K562 (cell line): ENCODE results near the gene ZNF487. TPM values are rescaled to one million over a fixed set of nuclear protein-coding genes. Genes with fewer than 3 reads are reported as not detected.
A peak's percentile ranks its signal among the peaks of the same experiment; 100 is the strongest.

Source experiments
- ARID3A ChIP-seq: IDR thresholded peaks from 2 replicates; pipeline ENCODE4 v1.6.1; 2012; ENCODE audit warnings: low read depth, low read length, improper control_type of control experiment, borderline replicate concordance
- BMI1 ChIP-seq: fragments of 150-350 bp; IDR thresholded peaks from 2 replicates; pipeline ENCODE4 v1.6.1; 2014; ENCODE audit warnings: low read length
- GTF2E2 ChIP-seq: fragments of 200-800 bp; sonication (Bioruptor generic); IDR thresholded peaks from 2 replicates; pipeline ENCODE4 v1.6.1; 2016; ENCODE audit warnings: missing genetic modification characterization, missing compliant biosample characterization
- SMARCB1 ChIP-seq: IDR thresholded peaks from 2 replicates; pipeline ENCODE4 v1.6.1; 2011; ENCODE audit warnings: improper control_type of control experiment, low read depth; ENCODE audit not compliant: insufficient read length
- SP1 ChIP-seq: sonication (generic); formaldehyde crosslinking; IDR thresholded peaks from 2 replicates; pipeline ENCODE4 v1.8.1; 2022; ENCODE audit warnings: mild to moderate bottlenecking, missing genetic modification reagents
- TEAD2 ChIP-seq: fragments of 450-650 bp; IDR thresholded peaks from 2 replicates; pipeline ENCODE4 v1.6.1; 2016; ENCODE audit warnings: missing genetic modification characterization, control low read depth, missing compliant biosample characterization
- ZBTB34 ChIP-seq: fragments of 250-450 bp; sonication (Bioruptor Pico); IDR thresholded peaks from 2 replicates; pipeline ENCODE4 v1.8.0; 2021; ENCODE audit warnings: mild to moderate bottlenecking, moderate library complexity
- ZNF57 ChIP-seq: fragments of 450-650 bp; formaldehyde crosslinking; IDR thresholded peaks from 2 replicates; pipeline ENCODE4 v1.4.0; 2020; ENCODE audit warnings: mild to moderate bottlenecking, moderate library complexity
- polyA plus RNA-seq, 8 experiments: library from polyadenylated mRNA; depleted of rRNA in 4 of 8; stranded (reverse) in 5 of 8; unstranded in 3 of 8; fragments of >200 nt; fragmentation: Nextera tagmentation in 2 of 8; fragmentation: Illumina TruSeq in 1 of 8; extraction: Ambion mirVana in 2 of 8; extraction: Trizol in 1 of 8; gene quantifications; 2 replicates each; pipeline versions ENCODE4 v1.2.1 to v1.2.3, GENCODE V29; 2011 to 2014; ENCODE audit warnings: inconsistent platforms in 1 of 8, missing spikeins in 1 of 8
- total RNA-seq, 7 experiments: library from RNA; depleted of rRNA in 6 of 7; stranded (reverse); fragments of >200 nt in 6 of 7; fragmentation: Illumina TruSeq in 2 of 7; extraction: Trizol in 2 of 7; gene quantifications; 2 replicates each; pipeline versions ENCODE4 v1.2.1 to v1.2.3, GENCODE V29; 2011 to 2021; ENCODE audit warnings: low replicate concordance in 1 of 7
- TF ChIP-seq, protein P1 (sequence below): fragments of 450-650 bp; IDR thresholded peaks from 2 replicates; pipeline ENCODE4 v1.6.1; 2016; ENCODE audit warnings: low read depth
- TF ChIP-seq, protein P2 (sequence below): sonication (generic); formaldehyde crosslinking; IDR thresholded peaks from 2 replicates; pipeline ENCODE4 v1.9.0; 2022; ENCODE audit warnings: mild to moderate bottlenecking, missing genetic modification reagents
- TF ChIP-seq, protein P3 (sequence below), 2 experiments: IDR thresholded peaks in 1 of 2; conservative IDR thresholded peaks in 1 of 2; 2 replicates each; pipeline ENCODE4 v1.6.1; 2016; ENCODE audit warnings: low read depth in 2 of 2, mild to moderate bottlenecking in 1 of 2, missing compliant biosample characterization in 1 of 2, missing genetic modification characterization in 1 of 2, moderate library complexity in 1 of 2

ZNF487 gene
- total and polyA plus RNA-seq, 9 of the 15 experiments (the other 6 are each of a cell fraction or from before 2014, with no cell fraction given) = 1.9 to 6.5 (median 4.2) TPM

DNA sequence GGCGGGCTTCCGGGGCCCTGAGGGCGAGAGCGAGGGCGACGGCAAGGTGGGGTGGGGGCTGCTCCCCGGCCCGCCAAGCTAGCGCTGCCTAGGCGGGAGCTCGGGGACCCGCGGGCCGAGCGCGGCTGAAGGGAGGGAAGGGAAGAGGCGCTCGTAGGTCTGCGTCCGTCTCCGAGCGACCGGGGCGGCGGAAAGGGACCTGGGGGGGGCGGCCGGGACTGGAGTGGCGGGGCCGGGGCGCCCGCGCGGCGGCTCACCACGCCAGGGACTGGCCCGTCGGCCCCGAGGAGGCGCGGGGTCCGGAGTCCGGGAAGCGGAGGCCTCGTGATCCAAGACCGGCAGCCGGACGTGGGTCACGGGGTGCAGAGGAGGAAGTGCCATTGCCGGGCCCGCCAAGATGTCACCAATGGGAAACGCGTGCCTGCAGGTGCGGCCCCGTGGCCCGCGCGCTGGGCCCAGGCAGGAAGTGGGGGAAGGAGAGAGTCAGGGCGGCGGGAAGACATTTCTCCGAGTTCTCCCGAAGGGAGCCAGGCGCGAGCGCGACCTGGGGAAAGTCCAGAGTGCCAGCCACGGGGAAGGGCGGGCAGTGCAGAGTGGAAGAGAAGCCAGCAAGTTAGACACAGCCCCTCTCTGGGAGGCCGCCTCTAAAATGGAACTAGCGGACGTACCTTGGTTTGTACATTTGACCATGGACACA is 39.8 kb upstream of the ZNF487 start (continued):
- TF ChIP-seq, protein P1, sequence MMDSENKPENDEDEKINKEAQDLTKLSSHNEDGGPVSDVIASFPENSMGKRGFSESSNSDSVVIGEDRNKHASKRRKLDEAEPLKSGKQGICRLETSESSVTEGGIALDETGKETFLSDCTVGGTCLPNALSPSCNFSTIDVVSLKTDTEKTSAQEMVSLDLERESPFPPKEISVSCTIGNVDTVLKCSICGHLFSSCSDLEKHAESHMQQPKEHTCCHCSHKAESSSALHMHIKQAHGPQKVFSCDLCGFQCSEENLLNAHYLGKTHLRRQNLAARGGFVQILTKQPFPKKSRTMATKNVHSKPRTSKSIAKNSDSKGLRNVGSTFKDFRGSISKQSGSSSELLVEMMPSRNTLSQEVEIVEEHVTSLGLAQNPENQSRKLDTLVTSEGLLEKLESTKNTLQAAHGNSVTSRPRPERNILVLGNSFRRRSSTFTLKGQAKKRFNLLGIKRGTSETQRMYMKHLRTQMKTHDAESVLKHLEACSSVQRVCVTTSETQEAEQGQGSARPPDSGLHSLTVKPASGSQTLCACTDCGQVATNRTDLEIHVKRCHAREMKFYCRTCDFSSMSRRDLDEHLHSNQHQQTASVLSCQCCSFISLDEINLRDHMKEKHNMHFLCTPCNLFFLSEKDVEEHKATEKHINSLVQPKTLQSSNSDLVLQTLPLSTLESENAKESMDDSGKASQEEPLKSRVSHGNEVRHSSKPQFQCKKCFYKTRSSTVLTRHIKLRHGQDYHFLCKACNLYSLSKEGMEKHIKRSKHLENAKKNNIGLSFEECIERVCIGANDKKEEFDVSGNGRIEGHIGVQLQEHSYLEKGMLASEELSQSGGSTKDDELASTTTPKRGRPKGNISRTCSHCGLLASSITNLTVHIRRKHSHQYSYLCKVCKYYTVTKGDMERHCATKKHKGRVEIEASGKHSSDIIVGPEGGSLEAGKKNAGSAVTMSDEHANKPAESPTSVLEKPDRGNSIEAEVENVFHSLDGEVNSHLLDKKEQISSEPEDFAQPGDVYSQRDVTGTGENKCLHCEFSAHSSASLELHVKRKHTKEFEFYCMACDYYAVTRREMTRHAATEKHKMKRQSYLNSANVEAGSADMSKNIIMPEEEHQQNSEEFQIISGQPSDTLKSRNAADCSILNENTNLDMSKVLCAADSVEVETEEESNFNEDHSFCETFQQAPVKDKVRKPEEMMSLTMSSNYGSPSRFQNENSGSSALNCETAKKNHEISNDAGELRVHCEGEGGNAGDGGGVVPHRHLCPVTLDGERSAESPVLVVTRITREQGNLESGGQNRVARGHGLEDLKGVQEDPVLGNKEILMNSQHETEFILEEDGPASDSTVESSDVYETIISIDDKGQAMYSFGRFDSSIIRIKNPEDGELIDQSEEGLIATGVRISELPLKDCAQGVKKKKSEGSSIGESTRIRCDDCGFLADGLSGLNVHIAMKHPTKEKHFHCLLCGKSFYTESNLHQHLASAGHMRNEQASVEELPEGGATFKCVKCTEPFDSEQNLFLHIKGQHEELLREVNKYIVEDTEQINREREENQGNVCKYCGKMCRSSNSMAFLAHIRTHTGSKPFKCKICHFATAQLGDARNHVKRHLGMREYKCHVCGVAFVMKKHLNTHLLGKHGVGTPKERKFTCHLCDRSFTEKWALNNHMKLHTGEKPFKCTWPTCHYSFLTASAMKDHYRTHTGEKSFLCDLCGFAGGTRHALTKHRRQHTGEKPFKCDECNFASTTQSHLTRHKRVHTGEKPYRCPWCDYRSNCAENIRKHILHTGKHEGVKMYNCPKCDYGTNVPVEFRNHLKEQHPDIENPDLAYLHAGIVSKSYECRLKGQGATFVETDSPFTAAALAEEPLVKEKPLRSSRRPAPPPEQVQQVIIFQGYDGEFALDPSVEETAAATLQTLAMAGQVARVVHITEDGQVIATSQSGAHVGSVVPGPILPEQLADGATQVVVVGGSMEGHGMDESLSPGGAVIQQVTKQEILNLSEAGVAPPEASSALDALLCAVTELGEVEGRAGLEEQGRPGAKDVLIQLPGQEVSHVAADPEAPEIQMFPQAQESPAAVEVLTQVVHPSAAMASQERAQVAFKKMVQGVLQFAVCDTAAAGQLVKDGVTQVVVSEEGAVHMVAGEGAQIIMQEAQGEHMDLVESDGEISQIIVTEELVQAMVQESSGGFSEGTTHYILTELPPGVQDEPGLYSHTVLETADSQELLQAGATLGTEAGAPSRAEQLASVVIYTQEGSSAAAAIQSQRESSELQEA = no peak
- TF ChIP-seq SMARCB1 = no peak
- no peak for TF ChIP-seq ARID3A
- peak; percentile 65; the same call in 1 of the 2 replicates for TF ChIP-seq GTF2E2 (tag)
- TF ChIP-seq, protein P2, sequence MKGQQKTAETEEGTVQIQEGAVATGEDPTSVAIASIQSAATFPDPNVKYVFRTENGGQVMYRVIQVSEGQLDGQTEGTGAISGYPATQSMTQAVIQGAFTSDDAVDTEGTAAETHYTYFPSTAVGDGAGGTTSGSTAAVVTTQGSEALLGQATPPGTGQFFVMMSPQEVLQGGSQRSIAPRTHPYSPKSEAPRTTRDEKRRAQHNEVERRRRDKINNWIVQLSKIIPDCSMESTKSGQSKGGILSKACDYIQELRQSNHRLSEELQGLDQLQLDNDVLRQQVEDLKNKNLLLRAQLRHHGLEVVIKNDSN (CRISPR knock-in tag) = peak; percentile 95
- no peak for TF ChIP-seq ZNF57 (CRISPR knock-in tag)
- TF ChIP-seq SP1 (CRISPR knock-in tag) = no peak
- no peak for TF ChIP-seq ZBTB34 (CRISPR knock-in tag)
- no peak for TF ChIP-seq BMI1
- TF ChIP-seq, protein P3, sequence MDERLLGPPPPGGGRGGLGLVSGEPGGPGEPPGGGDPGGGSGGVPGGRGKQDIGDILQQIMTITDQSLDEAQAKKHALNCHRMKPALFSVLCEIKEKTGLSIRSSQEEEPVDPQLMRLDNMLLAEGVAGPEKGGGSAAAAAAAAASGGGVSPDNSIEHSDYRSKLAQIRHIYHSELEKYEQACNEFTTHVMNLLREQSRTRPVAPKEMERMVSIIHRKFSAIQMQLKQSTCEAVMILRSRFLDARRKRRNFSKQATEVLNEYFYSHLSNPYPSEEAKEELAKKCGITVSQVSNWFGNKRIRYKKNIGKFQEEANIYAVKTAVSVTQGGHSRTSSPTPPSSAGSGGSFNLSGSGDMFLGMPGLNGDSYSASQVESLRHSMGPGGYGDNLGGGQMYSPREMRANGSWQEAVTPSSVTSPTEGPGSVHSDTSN (CRISPR knock-in tag; IDR thresholded peaks at IDR 0.05; ENCODE audit: low read depth) = no peak
- TF ChIP-seq, protein P3 (tag; conservative IDR thresholded peaks at IDR 0.05; ENCODE audit: low read depth) = no peak
- peak; percentile 27; the same call in 1 of the 2 replicates for TF ChIP-seq TEAD2 (tag)
